K562 (cell line): Measurements from ENCODE around the gene GABARAP. TPM values are rescaled to one million over a fixed set of nuclear protein-coding genes. Genes with fewer than 3 reads are reported as not detected.
A peak's percentile ranks its signal among the peaks of the same experiment; 100 is the strongest.

Experiments
- CAMTA2 ChIP-seq: fragments of 250-450 bp; sonication (Bioruptor Pico); conservative IDR thresholded peaks from 2 replicates; pipeline ENCODE4 v1.5.1; 2022
- CC2D1A ChIP-seq: fragments of 450-650 bp; IDR thresholded peaks from 2 replicates; pipeline ENCODE4 v1.6.1; 2017; ENCODE audit warnings: mild to moderate bottlenecking
- EP300 ChIP-seq: IDR thresholded peaks from 2 replicates; pipeline ENCODE4 v1.6.1; 2012; ENCODE audit warnings: low read length, improper control_type of control experiment
- ETV6 ChIP-seq, 3 experiments: fragments of 150-350 bp in 1 of 3; sonication (generic) in 1 of 3; formaldehyde crosslinking in 1 of 3; IDR thresholded peaks; 2 replicates each; pipeline versions ENCODE4 v1.6.1 to v1.8.0; 2014 to 2022; ENCODE audit warnings: borderline replicate concordance in 2 of 3, low read depth in 2 of 3, antibody characterized with exemption in 1 of 3, low read length in 1 of 3, mild to moderate bottlenecking in 1 of 3, missing genetic modification reagents in 1 of 3
- HNRNPL ChIP-seq: fragments of 200-400 bp; formaldehyde crosslinking; IDR thresholded peaks from 2 replicates; pipeline ENCODE4 v1.6.1; 2017; ENCODE audit warnings: low read depth, mild to moderate bottlenecking, low read length
- LCOR ChIP-seq: sonication (generic); formaldehyde crosslinking; IDR thresholded peaks from 2 replicates; pipeline ENCODE4 v1.8.0; 2022; ENCODE audit warnings: mild to moderate bottlenecking, missing genetic modification reagents
- MBD2 ChIP-seq: sonication (generic); IDR thresholded peaks from 2 replicates; pipeline ENCODE4 v1.6.1; 2016; ENCODE audit warnings: low read depth, borderline replicate concordance
- PHF20 ChIP-seq: fragments of 450-650 bp; IDR thresholded peaks from 2 replicates; pipeline ENCODE4 v1.6.1; 2018; ENCODE audit not compliant: partially characterized antibody
- PREB ChIP-seq: sonication (generic); formaldehyde crosslinking; IDR thresholded peaks from 2 replicates; pipeline ENCODE4 v1.8.1; 2023; ENCODE audit warnings: mild to moderate bottlenecking, missing genetic modification reagents
- SREBF2 ChIP-seq: sonication (generic); formaldehyde crosslinking; IDR thresholded peaks from 2 replicates; pipeline ENCODE4 v1.4.0; 2020; ENCODE audit warnings: mild to moderate bottlenecking, missing genetic modification reagents
- STAG1 ChIP-seq: sonication (generic); formaldehyde crosslinking; IDR thresholded peaks from 2 replicates; pipeline ENCODE4 v1.5.0; 2020; ENCODE audit warnings: missing genetic modification reagents, borderline replicate concordance
- TCF7 ChIP-seq: sonication (generic); IDR thresholded peaks from 2 replicates; pipeline ENCODE4 v1.6.1; 2016; ENCODE audit warnings: antibody characterized with exemption, borderline replicate concordance
- USF2 ChIP-seq: sonication (generic); formaldehyde crosslinking; IDR thresholded peaks from 2 replicates; pipeline ENCODE4 v1.5.0; 2020; ENCODE audit warnings: missing genetic modification reagents
- YY1 ChIP-seq, 3 experiments: IDR thresholded peaks; 2 replicates each; pipeline ENCODE4 v1.6.1; 2011; ENCODE audit warnings: low read length in 2 of 3, mild to moderate bottlenecking in 2 of 3, moderate library complexity in 2 of 3, borderline replicate concordance in 1 of 3, control low read depth in 1 of 3, low read depth in 1 of 3; ENCODE audit not compliant: insufficient read depth in 3 of 3, insufficient replicate concordance in 2 of 3, control insufficient read depth in 1 of 3, insufficient read length in 1 of 3; ENCODE audit errors: extremely low read depth in 1 of 3
- ZC3H4 ChIP-seq: sonication (generic); formaldehyde crosslinking; IDR thresholded peaks from 2 replicates; pipeline ENCODE4 v1.9.0; 2021; ENCODE audit warnings: missing genetic modification reagents, borderline replicate concordance
- ZHX1 ChIP-seq: fragments of 150-350 bp; conservative IDR thresholded peaks from 2 replicates; pipeline ENCODE4 v1.6.1; 2014; ENCODE audit warnings: low read length
- ZNF507 ChIP-seq: conservative IDR thresholded peaks from 2 replicates; pipeline ENCODE4 v1.6.1; 2017; ENCODE audit warnings: missing genetic modification characterization, missing compliant biosample characterization
- ZNF512 ChIP-seq: IDR thresholded peaks from 2 replicates; pipeline ENCODE4 v1.6.1; 2016; ENCODE audit warnings: missing genetic modification characterization, missing compliant biosample characterization
- ZSCAN29 ChIP-seq: fragments of 450-650 bp; IDR thresholded peaks from 2 replicates; pipeline ENCODE4 v1.6.1; 2017
- polyA plus RNA-seq, 8 experiments: library from polyadenylated mRNA; depleted of rRNA in 4 of 8; stranded (reverse) in 5 of 8; unstranded in 3 of 8; fragments of >200 nt; fragmentation: Nextera tagmentation in 2 of 8; fragmentation: Illumina TruSeq in 1 of 8; extraction: Ambion mirVana in 2 of 8; extraction: Trizol in 1 of 8; gene quantifications; 2 replicates each; pipeline versions ENCODE4 v1.2.1 to v1.2.3, GENCODE V29; 2011 to 2014; ENCODE audit warnings: inconsistent platforms in 1 of 8, missing spikeins in 1 of 8
- total RNA-seq, 7 experiments: library from RNA; depleted of rRNA in 6 of 7; stranded (reverse); fragments of >200 nt in 6 of 7; fragmentation: Illumina TruSeq in 2 of 7; extraction: Trizol in 2 of 7; gene quantifications; 2 replicates each; pipeline versions ENCODE4 v1.2.1 to v1.2.3, GENCODE V29; 2011 to 2021; ENCODE audit warnings: low replicate concordance in 1 of 7

Gene GABARAP
- total and polyA plus RNA-seq, 9 of the 15 experiments (the other 6 are each of a cell fraction or from before 2014, with no cell fraction given), result 47.5 to 373 (median 152) TPM

- no peak for TF ChIP-seq SREBF2
- TF ChIP-seq PREB (CRISPR knock-in tag), result no peak
- no peak for TF ChIP-seq EP300
- no peak for TF ChIP-seq ETV6 (IDR thresholded peaks at IDR 0.05; ENCODE audit: borderline replicate concordance in 1 of 2, low read depth in 2 of 2, low read length in 1 of 2)
- no peak for TF ChIP-seq ETV6 (CRISPR knock-in tag; IDR thresholded peaks at IDR 0.05; ENCODE audit: borderline replicate concordance)
- no peak for TF ChIP-seq HNRNPL
- TF ChIP-seq ZHX1, result no peak
- TF ChIP-seq USF2, result no peak
- peak; percentile 41; the same call in 1 of the 2 replicates for TF ChIP-seq CC2D1A
- no peak; the same call in 1 of the 2 replicates for TF ChIP-seq LCOR
- TF ChIP-seq MBD2, result 0 out of 2 replicates have a peak, but pooled peaks have one; percentile 57
- no peak for TF ChIP-seq TCF7
- TF ChIP-seq ZNF507, result no peak
- TF ChIP-seq STAG1 (CRISPR knock-in tag), result no peak
- peak in 1 of 3 experiments; percentile 46 for TF ChIP-seq YY1 (IDR thresholded peaks at IDR 0.05; ENCODE audit: borderline replicate concordance in 1 of 3, control insufficient read depth in 1 of 3, extremely low read depth in 1 of 3, insufficient read depth in 3 of 3, insufficient read length in 1 of 3, insufficient replicate concordance in 2 of 3, low read depth in 1 of 3, low read length in 2 of 3)
- no peak for TF ChIP-seq CAMTA2
- no peak for TF ChIP-seq PHF20
- no peak for TF ChIP-seq ZC3H4 (CRISPR knock-in tag)
- no peak for TF ChIP-seq ZSCAN29
- no peak for TF ChIP-seq ZNF512 (tag)
These were observed 27.7 kb downstream of the GABARAP start (continued) for GRCh38 chr17:7214300-7215135.
